Lung (tissue), 12 donors: Measurements from ENCODE around the gene TCF7. TPM values are rescaled to one million over a fixed set of nuclear protein-coding genes. Genes with fewer than 3 reads are reported as not detected.

Experiments used
- ATAC-seq: fragments of 200-7000 bp; cut with Tn5 transposase; one replicate; pipeline ENCODE4 v1.9.1; 2020; ENCODE audit warnings: moderate number of reproducible peaks; ENCODE audit not compliant: insufficient read depth, low FRiP score
- DNase-seq, 3 donors: peaks; one replicate each; pipeline ENCODE4 v3.0.0-alpha.2; 2013 to 2017
- H3K27ac ChIP-seq, 2 donors: one replicate each; pipeline ENCODE4 v1.5.1; 2013; ENCODE audit warnings: mild to moderate bottlenecking in 2 of 2, moderate library complexity in 2 of 2, control low read depth in 1 of 2, inconsistent platforms in 1 of 2, low read depth in 1 of 2, low read length in 1 of 2
- H3K27me3 ChIP-seq, 3 donors: one replicate each; pipeline ENCODE4 v1.5.1; 2013; ENCODE audit warnings: low read length in 2 of 3; ENCODE audit not compliant: control insufficient read depth in 3 of 3, insufficient read depth in 3 of 3
- H3K36me3 ChIP-seq, 4 donors: one replicate each; pipeline ENCODE4 v1.5.1; 2013; ENCODE audit warnings: low read length in 4 of 4, mild to moderate bottlenecking in 1 of 4, moderate library complexity in 1 of 4; ENCODE audit not compliant: control insufficient read depth in 4 of 4, insufficient read depth in 4 of 4
- H3K4me1 ChIP-seq, 5 donors: one replicate each; pipeline ENCODE4 v1.5.1; 2013; ENCODE audit warnings: low read length in 5 of 5, mild to moderate bottlenecking in 2 of 5, moderate library complexity in 1 of 5; ENCODE audit not compliant: control insufficient read depth in 5 of 5, insufficient read depth in 5 of 5
- H3K4me3 ChIP-seq: one replicate; pipeline ENCODE4 v1.5.1; 2013; ENCODE audit warnings: mild to moderate bottlenecking, control low read depth, moderate library complexity
- H3K9ac ChIP-seq, 2 donors: one replicate each; pipeline ENCODE4 v1.5.1; 2013; ENCODE audit warnings: low read length in 2 of 2, control low read depth in 1 of 2; ENCODE audit not compliant: insufficient read depth in 1 of 2
- H3K9me3 ChIP-seq, 4 donors: one replicate each; pipeline ENCODE4 v1.5.1; 2013; ENCODE audit warnings: low read length in 3 of 4, mild to moderate bottlenecking in 1 of 4, moderate library complexity in 1 of 4; ENCODE audit not compliant: control insufficient read depth in 4 of 4, insufficient read depth in 3 of 4
- CTCF ChIP-seq: IDR thresholded peaks from 2 replicates; pipeline ENCODE4 v1.5.1; 2012; ENCODE audit warnings: mild to moderate bottlenecking; ENCODE audit errors: control extremely low read depth, extremely low read depth
- WGBS, 2 donors: extraction: QIAGEN DNeasy Blood & Tissue Kit; methylation state at CpG; one replicate each; pipeline ENCODE4 v1.1.7; 2013; 5-methylcytosine and 5-hydroxymethylcytosine counted together
- polyA plus RNA-seq, 2 donors: library from polyadenylated mRNA; stranded (reverse); fragments of 200-250 nt; gene quantifications; one replicate each; pipeline ENCODE4 v1.2.1, GENCODE V29; 2013
- total RNA-seq, 2 donors: library from RNA; depleted of rRNA in 1 of 2; stranded (reverse); fragments of >200 nt in 1 of 2; gene quantifications; one replicate each; pipeline ENCODE4 v1.2.1, GENCODE V29; 2014 to 2021
- donor health status: control.
- donor health status: control.
- donor health status: Bipolar disorder and iron deficiency.
- donor health status: healthy.
- donor health status: DM: yes; HTN: yes; CAD: no.

TCF7 gene
- total and polyA plus RNA-seq, 4 donors = 2.9 to 6.0 (median 3.4) TPM

GRCh38 chr5:134139891-134140469, 25.5 kb downstream of the TCF7 start:
- no peak overlapping the region for H3K4me3 ChIP-seq
- no peak overlapping the region for H3K9ac ChIP-seq
- H3K4me1 ChIP-seq = peaks cover 0 to 9% (median 0%) of the 10 kb centered on the region in 5 donors
- no peak for ATAC-seq
- WGBS, 2 donors = 92% methylated on average over 8 of the region's 8 CpGs
- no peaks in the 10 kb centered on the region for H3K9me3 ChIP-seq
- no peak for TF ChIP-seq CTCF
- H3K36me3 ChIP-seq = peaks cover 0 to 47% (median 23%) of the 10 kb centered on the region in 4 donors
- H3K27me3 ChIP-seq = no peaks in the 10 kb centered on the region
- DNase-seq = no peak
- no peak overlapping the region for H3K27ac ChIP-seq

GRCh38 chr5:134140530-134141201, 26.2 kb downstream of the TCF7 start:
- H3K9me3 ChIP-seq = no peaks in the 10 kb centered on the region
- 28 to 32% methylated on average over 8 of the region's 8 CpGs for WGBS, 2 donors
- no peaks in the 10 kb centered on the region for H3K27me3 ChIP-seq
- peak; percentile 59 to 64 (median 62) for DNase-seq
- H3K27ac ChIP-seq = no peak overlapping the region
- ATAC-seq = peak; percentile 30
- H3K4me1 ChIP-seq = peaks cover 0 to 9% (median 0%) of the 10 kb centered on the region in 5 donors
- H3K4me3 ChIP-seq = no peak overlapping the region
- H3K9ac ChIP-seq = no peak overlapping the region
- peak; percentile 50 for TF ChIP-seq CTCF
- peaks cover 0 to 53% (median 30%) of the 10 kb centered on the region in 4 donors for H3K36me3 ChIP-seq

- H3K9ac ChIP-seq = no peak overlapping the region
- H3K27ac ChIP-seq = no peak overlapping the region
- no peak for TF ChIP-seq CTCF
- WGBS, 2 donors = 83 to 84% methylated on average over 9 of the region's 9 CpGs
- no peaks in the 10 kb centered on the region for H3K27me3 ChIP-seq
- peaks cover 0 to 54% (median 33%) of the 10 kb centered on the region in 4 donors for H3K36me3 ChIP-seq
- DNase-seq (no peak), ATAC-seq (no peak)
- H3K9me3 ChIP-seq = no peaks in the 10 kb centered on the region
- peaks cover 0 to 9% (median 3%) of the 10 kb centered on the region in 5 donors for H3K4me1 ChIP-seq
- no peak overlapping the region for H3K4me3 ChIP-seq
Observed at GRCh38 chr5:134141331-134142050, 27.0 kb downstream of the TCF7 start.
